Renal cortical epithelial cell (primary cell): ENCODE measurements around the gene C6orf52. TPM values are rescaled to one million over a fixed set of nuclear protein-coding genes. Genes with fewer than 3 reads are reported as not detected.
"Not testable (repeated sequence)": the region's sequence is repeated elsewhere in the genome, so short reads cannot be mapped to it uniquely, and the experiment has no call there.

Source experiments
- DNase-seq: peaks from one replicate; pipeline ENCODE4 v3.0.0-alpha.2; 2011; ENCODE audit warnings: low read depth
- total RNA-seq: library from RNA; depleted of rRNA; stranded (reverse); fragments of >200 nt; gene quantifications from 2 replicates; pipeline ENCODE4 v1.2.3, GENCODE V29; 2014

Gene C6orf52
- total RNA-seq, 1 donor from 2014 or later = 1.4 TPM

- DNase-seq = no peak
Observed at GRCh38 chr6:10696655-10697054, 2.2 kb upstream of the C6orf52 start.

- no peak for DNase-seq
Observed at GRCh38 chr6:10695086-10695657, 756 bp upstream of the C6orf52 start.

- DNase-seq = no peak
Observed at GRCh38 chr6:10692965-10693538, 1.4 kb downstream of the C6orf52 start.

- DNase-seq = no peak
Observed at GRCh38 chr6:10690651-10691445, 3.6 kb downstream of the C6orf52 start.

- DNase-seq = no peak
Observed at GRCh38 chr6:10687582-10687981, 6.8 kb downstream of the C6orf52 start.

- no peak for DNase-seq
Observed at GRCh38 chr6:10686901-10687300, 7.5 kb downstream of the C6orf52 start.

- DNase-seq = no peak
Observed at GRCh38 chr6:10685092-10685915, 9.1 kb downstream of the C6orf52 start.

GRCh38 chr6:10684618-10685017, 9.8 kb downstream of the C6orf52 start:
- no peak for DNase-seq

GRCh38 chr6:10682355-10682988, 11.9 kb downstream of the C6orf52 start:
- DNase-seq = no peak

- no peak for DNase-seq
Observed at GRCh38 chr6:10681795-10682194, 12.6 kb downstream of the C6orf52 start.

GRCh38 chr6:10678456-10678855, 16.0 kb downstream of the C6orf52 start:
- DNase-seq = no peak

- no peak for DNase-seq
Observed at GRCh38 chr6:10676403-10676802, 18.0 kb downstream of the C6orf52 start.

GRCh38 chr6:10668126-10668917, 26.1 kb downstream of the C6orf52 start:
- no peak for DNase-seq

GRCh38 chr6:10665595-10665994, 28.8 kb downstream of the C6orf52 start:
- DNase-seq = not testable (repeated sequence)

- no peak for DNase-seq
Observed at GRCh38 chr6:10662742-10663141, 31.7 kb downstream of the C6orf52 start.

GRCh38 chr6:10662207-10662606, 32.2 kb downstream of the C6orf52 start:
- no peak for DNase-seq

GRCh38 chr6:10660431-10661191, 33.8 kb downstream of the C6orf52 start:
- DNase-seq = not testable (repeated sequence)

GRCh38 chr6:10659699-10660348, 34.6 kb downstream of the C6orf52 start:
- no peak for DNase-seq

- no peak for DNase-seq
Observed at GRCh38 chr6:10658910-10659698, 35.3 kb downstream of the C6orf52 start.
